HS-27A (cell line): ENCODE results near the gene CORO2B.

Experiments
- DNase-seq: peaks from one replicate; pipeline ENCODE4 v3.0.0-alpha.2; 2012; ENCODE audit warnings: low read depth, missing footprints

CORO2B gene

GRCh38 chr15:68578980-68579935 is at the start of gene CORO2B:
CORO2B (plus strand) TSS chr15:68578993; CDS start chr15:68579263, 270 bp downstream.
- no peak for DNase-seq

GRCh38 chr15:68531387-68532179 is 47.2 kb upstream of the CORO2B start:
- DNase-seq, result no peak

- DNase-seq, result peak; percentile 88
Observed at GRCh38 chr15:68536331-68537095, 42.3 kb upstream of the CORO2B start.

GRCh38 chr15:68537097-68537496 is 41.7 kb upstream of the CORO2B start:
- no peak for DNase-seq

- DNase-seq, result no peak
Observed at GRCh38 chr15:68537506-68537905, 41.3 kb upstream of the CORO2B start.

GRCh38 chr15:68538311-68538710 is 40.5 kb upstream of the CORO2B start:
- no peak for DNase-seq

- DNase-seq, result no peak
Observed at GRCh38 chr15:68541743-68542142, 37.0 kb upstream of the CORO2B start.

GRCh38 chr15:68542348-68542747 is 36.4 kb upstream of the CORO2B start:
- no peak for DNase-seq

GRCh38 chr15:68542771-68543164 is 36.0 kb upstream of the CORO2B start:
- no peak for DNase-seq

GRCh38 chr15:68543165-68544008 is 35.4 kb upstream of the CORO2B start:
- DNase-seq, result peak; percentile 97

- no peak for DNase-seq
Observed at GRCh38 chr15:68546318-68546717, 32.5 kb upstream of the CORO2B start.

- no peak for DNase-seq
Observed at GRCh38 chr15:68548364-68548763, 30.4 kb upstream of the CORO2B start.

GRCh38 chr15:68550004-68550403 is 28.8 kb upstream of the CORO2B start:
- no peak for DNase-seq

GRCh38 chr15:68550498-68551295 is 28.1 kb upstream of the CORO2B start:
- no peak for DNase-seq

- DNase-seq, result no peak
Observed at GRCh38 chr15:68551296-68551635, 27.5 kb upstream of the CORO2B start.

- no peak for DNase-seq
Observed at GRCh38 chr15:68552344-68552743, 26.4 kb upstream of the CORO2B start.

- peak; percentile 54 for DNase-seq
Observed at GRCh38 chr15:68552773-68553172, 26.0 kb upstream of the CORO2B start.

GRCh38 chr15:68553314-68553993 is 25.3 kb upstream of the CORO2B start:
- no peak for DNase-seq

GRCh38 chr15:68553994-68554720 is 24.6 kb upstream of the CORO2B start:
- DNase-seq, result peak; percentile 64
